ENCODE results near the gene ALPK3. TPM values are rescaled to one million over a fixed set of nuclear protein-coding genes. Genes with fewer than 3 reads are reported as not detected.

The ALPK3 gene
- total RNA-seq, 2 donors from 2014 or later = 51.0 to 99.0 TPM

- Histone ChIP-seq H3K9me3 (no peaks in the 10 kb centered on the region), H3K27ac (peak overlapping the region; percentile 89 to 93), H3K27me3 (no peaks in the 10 kb centered on the region), H3K4me1 (peaks cover 0 to 76% of the 10 kb centered on the region in 2 donors), H3K36me3 (no peaks in the 10 kb centered on the region), H3K4me3 (peak overlapping the region; percentile 59 to 71)
- no peak for TF ChIP-seq CTCF (IDR thresholded peaks at IDR 0.05)
- DNase-seq (ENCODE audit: low spot score) = no peak
These were observed 2.2 kb downstream of the ALPK3 start for GRCh38 chr15:84819291-84819768.

- Histone ChIP-seq H3K36me3 (no peaks in the 10 kb centered on the region), H3K27me3 (no peaks in the 10 kb centered on the region), H3K4me1 (peaks cover 0 to 80% of the 10 kb centered on the region in 2 donors), H3K27ac (peak overlapping the region; percentile 89 to 93), H3K4me3 (peak overlapping the region in 1 of 2 donors; percentile 59), H3K9me3 (no peaks in the 10 kb centered on the region)
- no peak for DNase-seq (ENCODE audit: low spot score)
- no peak for TF ChIP-seq CTCF (IDR thresholded peaks at IDR 0.05)
These were observed 2.6 kb downstream of the ALPK3 start for GRCh38 chr15:84819791-84820190.

GRCh38 chr15:84821501-84822021, 4.4 kb downstream of the ALPK3 start:
- Histone ChIP-seq H3K9me3 (no peaks in the 10 kb centered on the region), H3K4me3 (no peak overlapping the region), H3K27me3 (no peaks in the 10 kb centered on the region), H3K4me1 (peaks cover 0 to 96% of the 10 kb centered on the region in 2 donors), H3K36me3 (no peaks in the 10 kb centered on the region), H3K27ac (peak overlapping the region; percentile 89 to 93)
- peak in 1 of 2 donors; percentile 46 for TF ChIP-seq CTCF (IDR thresholded peaks at IDR 0.05)
- DNase-seq (ENCODE audit: low spot score) = no peak

GRCh38 chr15:84822653-84823281, 5.6 kb downstream of the ALPK3 start:
- Histone ChIP-seq H3K9me3 (no peaks in the 10 kb centered on the region), H3K27ac (peak overlapping the region; percentile 89 to 93), H3K4me1 (peaks cover 0 to 99% of the 10 kb centered on the region in 2 donors), H3K27me3 (no peaks in the 10 kb centered on the region), H3K36me3 (peaks cover 5% of the 10 kb centered on the region), H3K4me3 (no peak overlapping the region)
- no peak for TF ChIP-seq CTCF (IDR thresholded peaks at IDR 0.05)
- no peak for DNase-seq (ENCODE audit: low spot score)

GRCh38 chr15:84823282-84823878, 6.2 kb downstream of the ALPK3 start:
- no peak for DNase-seq (ENCODE audit: low spot score)
- peaks cover 10% of the 10 kb centered on the region for H3K36me3 ChIP-seq
- peaks cover 0 to 99% of the 10 kb centered on the region in 2 donors for H3K4me1 ChIP-seq
- peak overlapping the region; percentile 89 to 93 for H3K27ac ChIP-seq
- no peak for TF ChIP-seq CTCF (IDR thresholded peaks at IDR 0.05)
- no peaks in the 10 kb centered on the region for H3K9me3 ChIP-seq
- H3K27me3 ChIP-seq = no peaks in the 10 kb centered on the region
- no peak overlapping the region for H3K4me3 ChIP-seq

Measured in right atrium auricular region (tissue), 2 donors.